Caco-2 (cell line): ENCODE results near the gene KLK14. TPM values are rescaled to one million over a fixed set of nuclear protein-coding genes. Genes with fewer than 3 reads are reported as not detected.

ENCODE experiments used
- BruUV-seq: library from RNA; stranded (reverse); fragments of 400-500 nt; replicated peaks from 2 replicates; lab custom pipeline; 2021; lab: Mats Ljungman, UMichigan
- CTCF ChIA-PET: fragments of 300-600 bp; sonication (Branson Sonifier 250); formaldehyde crosslinking; loops from one replicate; lab custom pipeline; 2022; ENCODE audit warnings: antibody characterized with exemption; lab: Charles Lee
- POLR2A ChIA-PET: fragments of 300-600 bp; sonication (Branson Sonifier 250); formaldehyde crosslinking; loops from one replicate; lab custom pipeline; 2022; ENCODE audit warnings: antibody characterized with exemption; lab: Charles Lee
- DNase-seq, 2 experiments: peaks; one replicate each; pipeline versions ENCODE4 v3.0.0 to v3.0.0-alpha.2; 2020 to 2022
- H3K27me3 ChIP-seq: replicated peaks from 2 replicates; pipeline ENCODE4 v1.6.0; 2011; ENCODE audit warnings: low read length; ENCODE audit not compliant: control insufficient read depth, insufficient read depth
- H3K36me3 ChIP-seq: 2 replicates; pipeline ENCODE4 v1.5.1; 2011; ENCODE audit warnings: low read length; ENCODE audit not compliant: control insufficient read depth, insufficient read depth
- H3K4me1 ChIP-seq: fragments of 250-450 bp; sonication (Bioruptor Pico); 2 replicates; pipeline ENCODE4 v1.5.1; 2020; ENCODE audit warnings: mild to moderate bottlenecking
- H3K4me3 ChIP-seq: 2 replicates; pipeline ENCODE4 v1.5.1; 2011; ENCODE audit warnings: low read depth, mild to moderate bottlenecking, control low read depth, low read length
- H3K9me3 ChIP-seq: fragments of 250-450 bp; sonication (Bioruptor Pico); 2 replicates; pipeline ENCODE4 v1.5.1; 2020; ENCODE audit warnings: mild to moderate bottlenecking, moderate library complexity
- H3K27ac Mint-ChIP-seq: one replicate; pipeline ENCODE4 v1.8.0; 2022; ENCODE audit warnings: mixed read lengths; ENCODE audit not compliant: unreplicated experiment
- H3K27me3 Mint-ChIP-seq: one replicate; pipeline ENCODE4 v1.8.0; 2022; ENCODE audit warnings: mixed read lengths; ENCODE audit not compliant: insufficient read depth, unreplicated experiment
- H3K36me3 Mint-ChIP-seq: one replicate; pipeline ENCODE4 v1.8.0; 2022; ENCODE audit warnings: mild to moderate bottlenecking, mixed read lengths; ENCODE audit not compliant: insufficient read depth, unreplicated experiment
- H3K4me1 Mint-ChIP-seq: one replicate; pipeline ENCODE4 v1.8.0; 2022; ENCODE audit warnings: low read depth, mixed read lengths; ENCODE audit not compliant: unreplicated experiment
- H3K4me3 Mint-ChIP-seq: one replicate; pipeline ENCODE4 v1.8.0; 2022; ENCODE audit warnings: mild to moderate bottlenecking, moderate library complexity, mixed read lengths; ENCODE audit not compliant: unreplicated experiment
- H3K9me3 Mint-ChIP-seq: one replicate; pipeline ENCODE4 v1.8.0; 2022; ENCODE audit warnings: mixed read lengths; ENCODE audit not compliant: unreplicated experiment
- intact Hi-C: fragments of 100-400 bp; cut with micrococcal nuclease; formaldehyde crosslinking; loops from one replicate; pipeline ENCODE4 v1.10.0; 2022; ENCODE audit not compliant: unreplicated experiment
- total RNA-seq: library from RNA; stranded (reverse); gene quantifications from 2 replicates; pipeline ENCODE4 v1.2.3, GENCODE V29; 2022
- TF ChIP-seq, protein P1 (sequence below), 2 experiments: fragments of 200-600 bp in 1 of 2; IDR thresholded peaks; 1 replicate in 1 of 2; 2 replicates in 1 of 2; pipeline versions ENCODE4 v1.5.1 to v1.8.0; 2011 to 2022; ENCODE audit warnings: antibody characterized with exemption in 1 of 2, control low read depth in 1 of 2, inconsistent platforms in 1 of 2, low read depth in 1 of 2, low read length in 1 of 2, mild to moderate bottlenecking in 1 of 2, moderate library complexity in 1 of 2; ENCODE audit not compliant: insufficient read depth in 1 of 2, severe bottlenecking in 1 of 2, unreplicated experiment in 1 of 2

Gene KLK14
- total RNA-seq, 1 experiment from 2014 or later = not detected

DNA sequence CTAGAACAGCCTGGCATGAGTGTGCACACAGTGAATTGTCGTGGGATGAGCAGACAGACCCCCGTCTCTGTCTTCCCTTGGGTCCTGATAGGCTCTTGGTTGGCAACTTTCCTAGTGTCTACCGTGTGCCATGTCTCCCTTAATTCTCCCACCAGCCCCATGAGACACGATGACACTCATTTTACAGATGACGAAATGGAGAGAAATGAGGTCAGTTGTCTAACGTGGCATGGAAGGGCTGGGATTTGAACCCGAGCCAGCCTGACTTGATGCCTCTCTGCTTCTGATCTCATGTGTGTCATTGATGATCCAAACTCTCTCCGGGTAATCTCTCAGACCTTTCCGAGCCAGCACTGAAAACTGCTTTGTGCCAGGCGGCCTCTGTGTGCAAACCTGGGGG lies 8.4 kb upstream of the KLK14 start:
- Mint-ChIP-seq H3K36me3 (peaks cover 4% of the 10 kb centered on the region), H3K27me3 (no peaks in the 10 kb centered on the region), H3K27ac (no peak overlapping the region), H3K4me1 (peaks cover 14% of the 10 kb centered on the region), H3K4me3 (no peak overlapping the region), H3K9me3 (no peaks in the 10 kb centered on the region)
- POLR2A ChIA-PET = no interaction called here
- H3K4me3 ChIP-seq = no peak overlapping the region
- no peaks in the 10 kb centered on the region for H3K4me1 ChIP-seq
- H3K36me3 ChIP-seq = no peaks in the 10 kb centered on the region; the same call in 1 of the 2 replicates
- CTCF ChIA-PET = no interaction called here
- intact Hi-C loops = no loop called here
- no peak for DNase-seq
- TF ChIP-seq, protein P1, sequence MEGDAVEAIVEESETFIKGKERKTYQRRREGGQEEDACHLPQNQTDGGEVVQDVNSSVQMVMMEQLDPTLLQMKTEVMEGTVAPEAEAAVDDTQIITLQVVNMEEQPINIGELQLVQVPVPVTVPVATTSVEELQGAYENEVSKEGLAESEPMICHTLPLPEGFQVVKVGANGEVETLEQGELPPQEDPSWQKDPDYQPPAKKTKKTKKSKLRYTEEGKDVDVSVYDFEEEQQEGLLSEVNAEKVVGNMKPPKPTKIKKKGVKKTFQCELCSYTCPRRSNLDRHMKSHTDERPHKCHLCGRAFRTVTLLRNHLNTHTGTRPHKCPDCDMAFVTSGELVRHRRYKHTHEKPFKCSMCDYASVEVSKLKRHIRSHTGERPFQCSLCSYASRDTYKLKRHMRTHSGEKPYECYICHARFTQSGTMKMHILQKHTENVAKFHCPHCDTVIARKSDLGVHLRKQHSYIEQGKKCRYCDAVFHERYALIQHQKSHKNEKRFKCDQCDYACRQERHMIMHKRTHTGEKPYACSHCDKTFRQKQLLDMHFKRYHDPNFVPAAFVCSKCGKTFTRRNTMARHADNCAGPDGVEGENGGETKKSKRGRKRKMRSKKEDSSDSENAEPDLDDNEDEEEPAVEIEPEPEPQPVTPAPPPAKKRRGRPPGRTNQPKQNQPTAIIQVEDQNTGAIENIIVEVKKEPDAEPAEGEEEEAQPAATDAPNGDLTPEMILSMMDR (IDR thresholded peaks at IDR 0.05; ENCODE audit: insufficient read depth in 1 of 2, low read depth in 1 of 2, low read length in 1 of 2, severe bottlenecking in 1 of 2, unreplicated experiment in 1 of 2) = no peak
- H3K9me3 ChIP-seq = no peaks in the 10 kb centered on the region
- BruUV-seq = no TSS peak
- H3K27me3 ChIP-seq = no peaks in the 10 kb centered on the region

DNA sequence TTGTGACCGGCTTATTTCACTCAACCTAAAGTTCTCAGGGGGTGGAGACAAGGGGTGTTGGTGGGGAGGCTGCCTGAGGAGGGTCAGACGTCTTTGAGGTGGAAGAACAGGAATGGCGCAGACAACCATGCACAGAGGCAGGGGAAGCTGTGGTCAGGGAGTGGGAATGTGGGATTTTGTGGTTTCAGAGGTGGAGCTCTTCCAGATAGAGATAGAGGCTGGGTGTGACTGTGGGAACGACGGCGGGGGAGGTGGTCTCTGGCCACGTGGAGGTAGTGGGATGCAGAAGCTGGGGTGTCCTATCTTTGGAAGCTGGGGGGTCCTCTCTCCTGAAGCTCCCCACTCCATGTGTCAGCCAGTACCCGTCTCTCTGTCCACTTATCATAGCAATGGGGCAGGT lies 7.8 kb upstream of the KLK14 start:
- Mint-ChIP-seq H3K4me1 (peaks cover 14% of the 10 kb centered on the region), H3K9me3 (no peaks in the 10 kb centered on the region), H3K27ac (no peak overlapping the region), H3K4me3 (no peak overlapping the region), H3K27me3 (no peaks in the 10 kb centered on the region), H3K36me3 (peaks cover 4% of the 10 kb centered on the region)
- BruUV-seq = no TSS peak
- DNase-seq = no peak
- Histone ChIP-seq H3K36me3 (no peaks in the 10 kb centered on the region; the same call in 1 of the 2 replicates), H3K4me3 (no peak overlapping the region), H3K27me3 (no peaks in the 10 kb centered on the region), H3K4me1 (no peaks in the 10 kb centered on the region), H3K9me3 (no peaks in the 10 kb centered on the region)
- CTCF ChIA-PET = no interaction called here
- TF ChIP-seq, protein P1 (IDR thresholded peaks at IDR 0.05; ENCODE audit: insufficient read depth in 1 of 2, low read depth in 1 of 2, low read length in 1 of 2, severe bottlenecking in 1 of 2, unreplicated experiment in 1 of 2) = no peak
- POLR2A ChIA-PET = no interaction called here
- intact Hi-C loops = no loop called here

DNA sequence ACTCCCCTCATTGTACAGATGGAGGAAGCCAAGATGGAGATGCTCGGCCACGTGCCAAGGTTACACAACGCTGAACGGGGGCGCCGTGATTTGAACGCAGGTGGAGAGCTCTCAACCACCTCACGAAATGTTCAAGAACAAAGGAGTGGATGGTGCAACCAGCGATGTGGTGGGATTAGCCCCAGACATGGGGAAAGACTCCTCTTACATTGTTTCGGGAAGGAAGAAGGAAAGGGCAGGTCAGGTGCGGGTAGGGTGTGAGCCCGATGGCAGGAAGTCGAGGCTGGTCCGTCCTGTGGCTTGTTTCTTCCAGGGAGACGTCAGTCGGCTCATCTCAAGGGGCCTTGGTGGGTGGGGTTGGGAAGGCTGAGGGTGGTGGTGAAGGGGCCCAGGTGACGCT lies 7.1 kb upstream of the KLK14 start:
- H3K27me3 Mint-ChIP-seq = no peaks in the 10 kb centered on the region
- H3K4me3 ChIP-seq = no peak overlapping the region
- intact Hi-C loops = no loop called here
- no peaks in the 10 kb centered on the region for H3K9me3 ChIP-seq
- H3K27me3 ChIP-seq = no peaks in the 10 kb centered on the region
- ChIA-PET POLR2A (no interaction called here), CTCF (no interaction called here)
- no peak overlapping the region for H3K4me3 Mint-ChIP-seq
- BruUV-seq = no TSS peak
- no peak overlapping the region for H3K27ac Mint-ChIP-seq
- no peaks in the 10 kb centered on the region for H3K4me1 ChIP-seq
- TF ChIP-seq, protein P1 (IDR thresholded peaks at IDR 0.05; ENCODE audit: insufficient read depth in 1 of 2, low read depth in 1 of 2, low read length in 1 of 2, severe bottlenecking in 1 of 2, unreplicated experiment in 1 of 2) = no peak
- H3K36me3 ChIP-seq = no peaks in the 10 kb centered on the region
- H3K9me3 Mint-ChIP-seq = no peaks in the 10 kb centered on the region
- peak in 1 of 2 experiments; percentile 17 for DNase-seq
- H3K4me1 Mint-ChIP-seq = peaks cover 14% of the 10 kb centered on the region
- H3K36me3 Mint-ChIP-seq = peaks cover 4% of the 10 kb centered on the region
